ENCODE measurements around the gene AMACR. TPM values are rescaled to one million over a fixed set of nuclear protein-coding genes. Genes with fewer than 3 reads are reported as not detected.

Gene AMACR
- total and polyA plus RNA-seq, 9 of the 15 experiments (the other 6 are each of a cell fraction or from before 2014, with no cell fraction given): 0.72 to 4.6 (median 4.0) TPM

DNA sequence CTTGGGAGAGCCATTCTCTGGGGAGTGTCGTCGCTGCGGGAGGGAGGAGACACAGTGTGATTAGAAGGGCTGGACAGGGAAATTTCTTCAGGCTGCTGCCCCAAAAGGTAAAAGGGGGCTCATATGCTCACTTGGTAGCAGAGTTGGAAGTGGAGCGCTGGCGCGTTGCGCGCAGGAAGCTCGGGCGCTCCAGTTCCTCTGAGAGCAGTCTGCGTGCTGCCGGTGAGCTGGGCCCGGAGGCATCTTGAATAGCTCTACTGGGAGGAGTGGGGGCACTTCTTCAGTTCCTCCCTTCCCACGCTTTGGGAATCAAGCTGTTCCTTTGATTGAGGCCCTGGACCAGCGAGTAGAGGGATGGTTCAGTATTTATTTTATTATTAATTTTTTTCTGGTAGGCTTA, 69.0 kb downstream of the AMACR start (continued):
- TF ChIP-seq, protein P1, sequence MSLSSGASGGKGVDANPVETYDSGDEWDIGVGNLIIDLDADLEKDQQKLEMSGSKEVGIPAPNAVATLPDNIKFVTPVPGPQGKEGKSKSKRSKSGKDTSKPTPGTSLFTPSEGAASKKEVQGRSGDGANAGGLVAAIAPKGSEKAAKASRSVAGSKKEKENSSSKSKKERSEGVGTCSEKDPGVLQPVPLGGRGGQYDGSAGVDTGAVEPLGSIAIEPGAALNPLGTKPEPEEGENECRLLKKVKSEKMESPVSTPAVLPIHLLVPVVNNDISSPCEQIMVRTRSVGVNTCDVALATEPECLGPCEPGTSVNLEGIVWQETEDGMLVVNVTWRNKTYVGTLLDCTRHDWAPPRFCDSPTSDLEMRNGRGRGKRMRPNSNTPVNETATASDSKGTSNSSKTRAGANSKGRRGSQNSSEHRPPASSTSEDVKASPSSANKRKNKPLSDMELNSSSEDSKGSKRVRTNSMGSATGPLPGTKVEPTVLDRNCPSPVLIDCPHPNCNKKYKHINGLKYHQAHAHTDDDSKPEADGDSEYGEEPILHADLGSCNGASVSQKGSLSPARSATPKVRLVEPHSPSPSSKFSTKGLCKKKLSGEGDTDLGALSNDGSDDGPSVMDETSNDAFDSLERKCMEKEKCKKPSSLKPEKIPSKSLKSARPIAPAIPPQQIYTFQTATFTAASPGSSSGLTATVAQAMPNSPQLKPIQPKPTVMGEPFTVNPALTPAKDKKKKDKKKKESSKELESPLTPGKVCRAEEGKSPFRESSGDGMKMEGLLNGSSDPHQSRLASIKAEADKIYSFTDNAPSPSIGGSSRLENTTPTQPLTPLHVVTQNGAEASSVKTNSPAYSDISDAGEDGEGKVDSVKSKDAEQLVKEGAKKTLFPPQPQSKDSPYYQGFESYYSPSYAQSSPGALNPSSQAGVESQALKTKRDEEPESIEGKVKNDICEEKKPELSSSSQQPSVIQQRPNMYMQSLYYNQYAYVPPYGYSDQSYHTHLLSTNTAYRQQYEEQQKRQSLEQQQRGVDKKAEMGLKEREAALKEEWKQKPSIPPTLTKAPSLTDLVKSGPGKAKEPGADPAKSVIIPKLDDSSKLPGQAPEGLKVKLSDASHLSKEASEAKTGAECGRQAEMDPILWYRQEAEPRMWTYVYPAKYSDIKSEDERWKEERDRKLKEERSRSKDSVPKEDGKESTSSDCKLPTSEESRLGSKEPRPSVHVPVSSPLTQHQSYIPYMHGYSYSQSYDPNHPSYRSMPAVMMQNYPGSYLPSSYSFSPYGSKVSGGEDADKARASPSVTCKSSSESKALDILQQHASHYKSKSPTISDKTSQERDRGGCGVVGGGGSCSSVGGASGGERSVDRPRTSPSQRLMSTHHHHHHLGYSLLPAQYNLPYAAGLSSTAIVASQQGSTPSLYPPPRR (CRISPR knock-in tag; IDR thresholded peaks at IDR 0.05; ENCODE audit: borderline replicate concordance): no peak
- TF ChIP-seq, protein P2, sequence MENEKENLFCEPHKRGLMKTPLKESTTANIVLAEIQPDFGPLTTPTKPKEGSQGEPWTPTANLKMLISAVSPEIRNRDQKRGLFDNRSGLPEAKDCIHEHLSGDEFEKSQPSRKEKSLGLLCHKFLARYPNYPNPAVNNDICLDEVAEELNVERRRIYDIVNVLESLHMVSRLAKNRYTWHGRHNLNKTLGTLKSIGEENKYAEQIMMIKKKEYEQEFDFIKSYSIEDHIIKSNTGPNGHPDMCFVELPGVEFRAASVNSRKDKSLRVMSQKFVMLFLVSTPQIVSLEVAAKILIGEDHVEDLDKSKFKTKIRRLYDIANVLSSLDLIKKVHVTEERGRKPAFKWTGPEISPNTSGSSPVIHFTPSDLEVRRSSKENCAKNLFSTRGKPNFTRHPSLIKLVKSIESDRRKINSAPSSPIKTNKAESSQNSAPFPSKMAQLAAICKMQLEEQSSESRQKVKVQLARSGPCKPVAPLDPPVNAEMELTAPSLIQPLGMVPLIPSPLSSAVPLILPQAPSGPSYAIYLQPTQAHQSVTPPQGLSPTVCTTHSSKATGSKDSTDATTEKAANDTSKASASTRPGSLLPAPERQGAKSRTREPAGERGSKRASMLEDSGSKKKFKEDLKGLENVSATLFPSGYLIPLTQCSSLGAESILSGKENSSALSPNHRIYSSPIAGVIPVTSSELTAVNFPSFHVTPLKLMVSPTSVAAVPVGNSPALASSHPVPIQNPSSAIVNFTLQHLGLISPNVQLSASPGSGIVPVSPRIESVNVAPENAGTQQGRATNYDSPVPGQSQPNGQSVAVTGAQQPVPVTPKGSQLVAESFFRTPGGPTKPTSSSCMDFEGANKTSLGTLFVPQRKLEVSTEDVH (IDR thresholded peaks at IDR 0.05; ENCODE audit: low read depth, partially characterized antibody): no peak

DNA sequence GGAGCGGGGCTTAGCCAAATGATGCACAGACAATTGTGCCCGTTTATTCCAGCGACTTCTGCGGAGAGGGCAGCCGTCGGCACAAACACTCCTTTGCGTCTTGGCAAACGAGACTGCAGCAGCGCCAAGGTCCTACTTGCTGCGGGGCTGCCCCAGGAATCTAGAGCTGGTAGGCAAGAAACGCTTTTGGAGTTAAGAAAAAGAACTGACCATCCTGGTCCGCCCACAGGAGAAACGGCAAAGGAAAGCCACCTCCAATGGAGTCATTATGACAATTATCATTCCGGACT, 69.4 kb downstream of the AMACR start:
- ChIA-PET CTCF (ENCODE audit: low intra/inter-chr PET ratio) (no interaction called here), POLR2A (no interaction called here)
- Histone ChIP-seq H3K4me1 (replicated peaks in 1 of 2; ENCODE audit: control insufficient read depth in 2 of 2, insufficient read depth in 2 of 2, low read length in 2 of 2) (peaks cover 0 to 18% of the 10 kb centered on the region in 2 experiments; a peak in 2 of 5 replicates), H2AFZ (ENCODE audit: low read depth, low read length) (no peak overlapping the region), H3K9me1 (ENCODE audit: control insufficient read depth, insufficient read depth, low read length) (no peaks in the 10 kb centered on the region), H4K20me1 (replicated peaks; ENCODE audit: control insufficient read depth, insufficient read depth, low read length) (no peaks in the 10 kb centered on the region), H3K4me3 (no peak overlapping the region), H3K27ac (ENCODE audit: extremely low read depth, low read depth, low read length) (no peak overlapping the region), H3K79me2 (ENCODE audit: control insufficient read depth, insufficient read depth, low read length) (no peaks in the 10 kb centered on the region), H3K4me2 (ENCODE audit: insufficient read depth, low read length) (no peak overlapping the region), H3K9ac (ENCODE audit: insufficient read depth in 1 of 2, low read depth in 2 of 2, low read length in 2 of 2) (no peak overlapping the region), H3K9me3 (replicated peaks; ENCODE audit: control insufficient read depth, insufficient read depth, low read depth, low read length) (no peaks in the 10 kb centered on the region), H3K27me3 (ENCODE audit: control insufficient read depth in 2 of 2, insufficient read depth in 2 of 2, low read length in 2 of 2) (peaks cover 14 to 41% of the 10 kb centered on the region in 2 experiments), H3K36me3 (ENCODE audit: control insufficient read depth, insufficient read depth, low read length) (no peaks in the 10 kb centered on the region)
- TF ChIP-seq COPS2 (conservative IDR thresholded peaks at IDR 0.05) (no peak), POLR2A (conservative IDR thresholded peaks at IDR 0.05) (no peak), FUS (optimal IDR thresholded peaks at IDR 0.05; ENCODE audit: low read depth, low read length) (no peak)
- TF ChIP-seq, protein P3, sequence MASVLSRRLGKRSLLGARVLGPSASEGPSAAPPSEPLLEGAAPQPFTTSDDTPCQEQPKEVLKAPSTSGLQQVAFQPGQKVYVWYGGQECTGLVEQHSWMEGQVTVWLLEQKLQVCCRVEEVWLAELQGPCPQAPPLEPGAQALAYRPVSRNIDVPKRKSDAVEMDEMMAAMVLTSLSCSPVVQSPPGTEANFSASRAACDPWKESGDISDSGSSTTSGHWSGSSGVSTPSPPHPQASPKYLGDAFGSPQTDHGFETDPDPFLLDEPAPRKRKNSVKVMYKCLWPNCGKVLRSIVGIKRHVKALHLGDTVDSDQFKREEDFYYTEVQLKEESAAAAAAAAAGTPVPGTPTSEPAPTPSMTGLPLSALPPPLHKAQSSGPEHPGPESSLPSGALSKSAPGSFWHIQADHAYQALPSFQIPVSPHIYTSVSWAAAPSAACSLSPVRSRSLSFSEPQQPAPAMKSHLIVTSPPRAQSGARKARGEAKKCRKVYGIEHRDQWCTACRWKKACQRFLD (CRISPR knock-in tag; IDR thresholded peaks at IDR 0.05): no peak
- in situ Hi-C loops (cut with MboI): no loop called here
- 2% methylated on average over 14 of the region's 14 CpGs for WGBS (ENCODE audit: insufficient coverage, low coverage, missing lambda C conversion rate)
- no peak for ATAC-seq
- no peak for FAIRE-seq
- no TSS peak for BruUV-seq (replicated peaks)
- intact Hi-C loops (cut with micrococcal nuclease): no loop called here
- DNase-seq (ENCODE audit: extremely low read depth in 1 of 4, low spot score in 3 of 4): no peak

All from K562 (cell line).